Mammary epithelial cell (primary cell): ENCODE measurements around the gene TMEM183A.

Experiments
- EZH2 ChIP-seq: IDR thresholded peaks from 2 replicates; pipeline ENCODE4 v1.6.1; 2012; ENCODE audit warnings: low read length, inconsistent platforms, borderline replicate concordance
- TF ChIP-seq, protein P1 (sequence below), 2 donors: IDR thresholded peaks in 1 of 2; conservative IDR thresholded peaks in 1 of 2; 2 replicates each; pipeline ENCODE4 v1.5.1; 2011 to 2012; ENCODE audit warnings: inconsistent platforms in 2 of 2, low read length in 2 of 2, mild to moderate bottlenecking in 2 of 2, control low read depth in 1 of 2, low read depth in 1 of 2; ENCODE audit not compliant: insufficient read depth in 1 of 2; ENCODE audit errors: extremely low read depth in 1 of 2

- TF ChIP-seq, protein P1, sequence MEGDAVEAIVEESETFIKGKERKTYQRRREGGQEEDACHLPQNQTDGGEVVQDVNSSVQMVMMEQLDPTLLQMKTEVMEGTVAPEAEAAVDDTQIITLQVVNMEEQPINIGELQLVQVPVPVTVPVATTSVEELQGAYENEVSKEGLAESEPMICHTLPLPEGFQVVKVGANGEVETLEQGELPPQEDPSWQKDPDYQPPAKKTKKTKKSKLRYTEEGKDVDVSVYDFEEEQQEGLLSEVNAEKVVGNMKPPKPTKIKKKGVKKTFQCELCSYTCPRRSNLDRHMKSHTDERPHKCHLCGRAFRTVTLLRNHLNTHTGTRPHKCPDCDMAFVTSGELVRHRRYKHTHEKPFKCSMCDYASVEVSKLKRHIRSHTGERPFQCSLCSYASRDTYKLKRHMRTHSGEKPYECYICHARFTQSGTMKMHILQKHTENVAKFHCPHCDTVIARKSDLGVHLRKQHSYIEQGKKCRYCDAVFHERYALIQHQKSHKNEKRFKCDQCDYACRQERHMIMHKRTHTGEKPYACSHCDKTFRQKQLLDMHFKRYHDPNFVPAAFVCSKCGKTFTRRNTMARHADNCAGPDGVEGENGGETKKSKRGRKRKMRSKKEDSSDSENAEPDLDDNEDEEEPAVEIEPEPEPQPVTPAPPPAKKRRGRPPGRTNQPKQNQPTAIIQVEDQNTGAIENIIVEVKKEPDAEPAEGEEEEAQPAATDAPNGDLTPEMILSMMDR (conservative IDR thresholded peaks at IDR 0.05 in 1 of 2, IDR thresholded peaks at IDR 0.05 in 1 of 2; ENCODE audit: extremely low read depth in 1 of 2, insufficient read depth in 1 of 2, low read depth in 1 of 2, low read length in 2 of 2): no peak
- no peak for TF ChIP-seq EZH2
These were observed 43.7 kb downstream of the TMEM183A start for GRCh38 chr1:203050826-203051225.
